Psoas muscle (tissue), 8 donors: Measurements from ENCODE around the gene COL27A1. TPM values are rescaled to one million over a fixed set of nuclear protein-coding genes. Genes with fewer than 3 reads are reported as not detected.
A peak's percentile ranks its signal among the peaks of the same experiment; 100 is the strongest.

Source experiments
- ATAC-seq, 4 donors: fragments of 200-7000 bp; cut with Tn5 transposase; one replicate each; pipeline ENCODE4 v1.9.1; 2020; ENCODE audit warnings: moderate library complexity in 3 of 4, mild to moderate bottlenecking in 2 of 4
- DNase-seq, 2 donors: peaks; one replicate each; pipeline ENCODE4 v3.0.0-alpha.2; 2020
- H3K27ac ChIP-seq: fragments of 200-600 bp; one replicate; pipeline ENCODE4 v1.8.0; 2022
- H3K27me3 ChIP-seq, 3 donors: fragments of 200-600 bp in 1 of 3; one replicate each; pipeline versions ENCODE4 v1.6.1 to v1.8.0; 2013 to 2022; ENCODE audit warnings: low read length in 2 of 3, mild to moderate bottlenecking in 2 of 3, moderate library complexity in 1 of 3; ENCODE audit not compliant: insufficient read depth in 3 of 3
- H3K36me3 ChIP-seq, 2 donors: fragments of 200-600 bp in 1 of 2; one replicate each; pipeline versions ENCODE4 v1.6.1 to v1.8.0; 2013 to 2022; ENCODE audit warnings: low read depth in 1 of 2, mild to moderate bottlenecking in 1 of 2, moderate library complexity in 1 of 2; ENCODE audit not compliant: insufficient read depth in 1 of 2
- H3K4me1 ChIP-seq: fragments of 200-600 bp; one replicate; pipeline ENCODE4 v1.8.0; 2022
- H3K4me3 ChIP-seq: fragments of 200-600 bp; one replicate; pipeline ENCODE4 v1.8.0; 2022; ENCODE audit warnings: mild to moderate bottlenecking
- H3K9me3 ChIP-seq: fragments of 200-600 bp; one replicate; pipeline ENCODE4 v1.8.0; 2022
- WGBS, 3 donors: extraction: QIAGEN DNeasy Blood & Tissue Kit; methylation state at CpG; one replicate each; pipeline versions ENCODE4 v1.1.6 to v1.1.7; 2013; 5-methylcytosine and 5-hydroxymethylcytosine counted together
- intact Hi-C, 2 donors: fragments of 100-400 bp; cut with DNase I; formaldehyde crosslinking; loops; one replicate each; pipeline versions ENCODE4 v1.11.0 to v1.14.2; 2022
- polyA plus RNA-seq, 3 donors: library from polyadenylated mRNA; stranded (reverse); fragments of 200-250 nt; gene quantifications; one replicate each; pipeline ENCODE4 v1.2.3, GENCODE V29; 2013
- total RNA-seq, 4 donors: library from RNA; stranded (reverse); fragmentation: NEBNext Ultra II Directional in 2 of 4; extraction: Animal tissue kit (Norgen Biotek cat#: 25700) in 2 of 4; gene quantifications; one replicate each; pipeline versions ENCODE4 v1.2.1 to v1.2.4, GENCODE V29; 2021 to 2023
- TF ChIP-seq, protein P1 (sequence below): fragments of 200-600 bp; IDR thresholded peaks from one replicate; pipeline ENCODE4 v1.8.0; 2022; ENCODE audit warnings: antibody characterized with exemption
- donor health status: healthy with polysubstance abuse.
- donor health status: DM: no; HTN: no; CAD: no; lungs with moderate emphysema.
- donor health status: Bipolar disorder and iron deficiency.
- donor health status: healthy.
- donor health status: DM: yes; HTN: yes; CAD: no.
- donor health status: DM: no; HTN: no; CAD: no.
- donor health status: DM: no; HTN: no; CAD: no.
- donor health status: DM: yes; HTN: yes; CAD: no.

The COL27A1 gene
- total and polyA plus RNA-seq, 7 donors: 1.1 to 8.5 (median 3.9) TPM

DNA sequence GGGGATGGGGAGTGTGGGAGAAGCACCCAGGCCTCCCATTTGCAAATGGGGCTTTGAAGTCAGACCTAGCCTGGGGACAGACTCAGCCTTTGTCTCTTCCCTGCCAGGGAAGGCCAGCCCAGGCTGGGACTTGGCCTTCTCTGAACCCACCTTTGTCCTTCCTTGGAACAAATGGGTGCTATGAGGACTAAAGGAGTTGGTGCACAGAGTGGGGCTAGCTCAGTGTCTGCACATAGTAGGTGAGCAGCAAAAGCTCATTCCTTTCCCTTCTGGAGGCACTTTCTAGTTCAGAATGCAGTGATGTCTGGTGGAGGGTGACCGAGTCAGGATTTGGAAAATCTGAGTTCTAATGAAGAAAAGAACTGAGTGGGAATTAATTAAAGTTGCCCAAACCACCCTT, 37.2 kb downstream of the COL27A1 start:
- Histone ChIP-seq H3K4me3 (no peak overlapping the region), H3K27ac (no peak overlapping the region), H3K9me3 (no peaks in the 10 kb centered on the region), H3K4me1 (peaks cover 16% of the 10 kb centered on the region), H3K27me3 (no peaks in the 10 kb centered on the region), H3K36me3 (peaks cover 0 to 4% of the 10 kb centered on the region in 2 donors)
- DNase-seq (no peak), ATAC-seq (no peak)
- intact Hi-C loops: no loop called here
- TF ChIP-seq, protein P1, sequence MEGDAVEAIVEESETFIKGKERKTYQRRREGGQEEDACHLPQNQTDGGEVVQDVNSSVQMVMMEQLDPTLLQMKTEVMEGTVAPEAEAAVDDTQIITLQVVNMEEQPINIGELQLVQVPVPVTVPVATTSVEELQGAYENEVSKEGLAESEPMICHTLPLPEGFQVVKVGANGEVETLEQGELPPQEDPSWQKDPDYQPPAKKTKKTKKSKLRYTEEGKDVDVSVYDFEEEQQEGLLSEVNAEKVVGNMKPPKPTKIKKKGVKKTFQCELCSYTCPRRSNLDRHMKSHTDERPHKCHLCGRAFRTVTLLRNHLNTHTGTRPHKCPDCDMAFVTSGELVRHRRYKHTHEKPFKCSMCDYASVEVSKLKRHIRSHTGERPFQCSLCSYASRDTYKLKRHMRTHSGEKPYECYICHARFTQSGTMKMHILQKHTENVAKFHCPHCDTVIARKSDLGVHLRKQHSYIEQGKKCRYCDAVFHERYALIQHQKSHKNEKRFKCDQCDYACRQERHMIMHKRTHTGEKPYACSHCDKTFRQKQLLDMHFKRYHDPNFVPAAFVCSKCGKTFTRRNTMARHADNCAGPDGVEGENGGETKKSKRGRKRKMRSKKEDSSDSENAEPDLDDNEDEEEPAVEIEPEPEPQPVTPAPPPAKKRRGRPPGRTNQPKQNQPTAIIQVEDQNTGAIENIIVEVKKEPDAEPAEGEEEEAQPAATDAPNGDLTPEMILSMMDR: no peak
- 98 to 100% (median 100%) methylated on average over 1 of the region's 1 CpG for WGBS, 3 donors

DNA sequence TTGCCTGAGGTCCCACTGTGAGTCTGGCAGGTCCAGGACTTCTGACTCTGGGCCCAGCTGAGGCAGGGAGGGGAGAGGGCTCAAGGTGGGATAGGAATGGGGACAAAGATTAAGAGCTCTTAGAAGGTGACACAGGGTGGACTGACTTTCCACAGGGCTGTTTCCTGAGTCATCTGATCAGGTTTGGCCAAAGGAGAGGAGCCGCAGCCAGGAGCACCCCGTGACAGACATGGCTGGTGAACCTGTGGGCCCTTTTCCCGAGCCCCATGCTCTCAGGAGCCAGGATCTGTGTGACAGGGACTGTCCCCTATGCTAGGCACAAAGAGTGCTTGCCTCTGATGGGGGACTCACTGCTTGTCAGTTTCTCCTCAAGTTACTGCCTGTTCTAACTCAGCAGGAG, 37.8 kb downstream of the COL27A1 start:
- no peak overlapping the region for H3K4me3 ChIP-seq
- intact Hi-C loops: no loop called here
- no peaks in the 10 kb centered on the region for H3K9me3 ChIP-seq
- H3K27me3 ChIP-seq: no peaks in the 10 kb centered on the region
- H3K36me3 ChIP-seq: peaks cover 0 to 4% of the 10 kb centered on the region in 2 donors
- WGBS, 3 donors: 41 to 66% (median 56%) methylated on average over 3 of the region's 3 CpGs
- H3K27ac ChIP-seq: no peak overlapping the region
- ATAC-seq (peak; percentile 74 to 87 (median 86)), DNase-seq (no peak)
- H3K4me1 ChIP-seq: peaks cover 16% of the 10 kb centered on the region
- TF ChIP-seq, protein P1: no peak

DNA sequence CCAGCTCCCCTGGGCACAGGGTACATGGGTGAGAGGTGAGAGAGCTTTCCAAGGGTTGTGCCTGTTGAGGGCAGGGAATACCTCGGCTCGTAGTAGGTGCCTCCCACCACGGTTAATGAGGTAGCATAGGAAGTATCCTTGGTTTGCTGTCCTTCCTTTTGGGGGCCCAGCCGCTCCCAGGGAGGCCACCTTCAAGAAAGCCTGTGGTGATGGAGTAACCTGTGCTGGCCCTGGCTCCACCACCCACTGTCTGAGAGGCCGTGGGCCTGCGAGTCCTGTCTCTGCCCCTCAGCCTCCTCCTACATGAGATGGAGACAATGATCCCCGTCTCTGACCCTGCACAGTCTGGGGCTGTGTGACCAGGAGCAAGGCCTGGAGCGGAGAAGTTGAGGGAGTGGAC, 40.8 kb downstream of the COL27A1 start:
- DNase-seq: no peak
- H3K27ac ChIP-seq: no peak overlapping the region
- H3K4me1 ChIP-seq: peaks cover 24% of the 10 kb centered on the region
- peaks cover 0 to 4% of the 10 kb centered on the region in 2 donors for H3K36me3 ChIP-seq
- no peak for ATAC-seq
- 94 to 100% (median 99%) methylated on average over 8 of the region's 8 CpGs for WGBS, 3 donors
- TF ChIP-seq, protein P1: no peak
- no peak overlapping the region for H3K4me3 ChIP-seq
- H3K27me3 ChIP-seq: no peaks in the 10 kb centered on the region
- intact Hi-C loops: no loop called here
- H3K9me3 ChIP-seq: no peaks in the 10 kb centered on the region

DNA sequence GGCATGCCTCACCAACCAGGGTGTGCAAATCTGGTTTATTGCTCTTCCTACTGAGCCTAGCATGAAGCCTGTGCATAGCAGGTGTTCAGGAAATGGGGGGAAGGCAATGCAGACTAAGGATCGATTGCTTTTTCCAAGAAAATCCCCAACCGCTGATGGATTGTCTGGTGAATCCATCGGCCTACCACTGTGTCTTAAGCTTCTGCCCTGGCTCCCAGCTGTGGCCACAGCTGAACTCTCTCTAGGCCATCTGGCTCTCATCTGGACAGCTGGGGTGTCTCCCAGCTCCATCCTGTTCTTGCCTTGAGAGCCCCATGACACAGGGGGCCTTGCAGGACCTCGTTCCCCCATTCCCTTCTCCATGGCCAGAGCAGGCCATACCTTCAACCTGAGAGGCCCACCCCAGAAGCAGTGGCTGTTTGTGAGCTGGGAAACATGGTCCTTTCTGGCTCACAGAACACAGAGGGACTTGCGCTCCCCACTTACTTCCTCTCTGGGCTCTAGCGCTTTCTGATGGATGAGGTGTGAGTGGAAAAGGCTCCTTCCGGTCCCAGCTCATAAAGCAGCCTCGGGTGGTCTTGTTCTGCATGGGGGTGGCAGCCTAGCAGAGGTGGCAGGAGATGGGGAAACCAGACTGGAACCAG, 41.8 kb downstream of the COL27A1 start:
- no peak for ATAC-seq
- intact Hi-C loops: no loop called here

More for the DNA sequence above, 41.8 kb downstream of the COL27A1 start:
- TF ChIP-seq, protein P1: no peak
- 65 to 70% (median 66%) methylated on average over 8 of the region's 8 CpGs for WGBS, 3 donors
- Histone ChIP-seq H3K27me3 (no peaks in the 10 kb centered on the region), H3K4me1 (peaks cover 24% of the 10 kb centered on the region), H3K4me3 (no peak overlapping the region), H3K36me3 (peaks cover 0 to 4% of the 10 kb centered on the region in 2 donors), H3K27ac (no peak overlapping the region), H3K9me3 (no peaks in the 10 kb centered on the region)
- DNase-seq: no peak
